ENCODE data around the gene TIE1. TPM values are rescaled to one million over a fixed set of nuclear protein-coding genes. Genes with fewer than 3 reads are reported as not detected.

TIE1 gene
- total and polyA plus RNA-seq, 2 donors (not counting 1 experiment from before 2014, with no cell fraction given): 0.02 TPM; not detected in 1

DNA sequence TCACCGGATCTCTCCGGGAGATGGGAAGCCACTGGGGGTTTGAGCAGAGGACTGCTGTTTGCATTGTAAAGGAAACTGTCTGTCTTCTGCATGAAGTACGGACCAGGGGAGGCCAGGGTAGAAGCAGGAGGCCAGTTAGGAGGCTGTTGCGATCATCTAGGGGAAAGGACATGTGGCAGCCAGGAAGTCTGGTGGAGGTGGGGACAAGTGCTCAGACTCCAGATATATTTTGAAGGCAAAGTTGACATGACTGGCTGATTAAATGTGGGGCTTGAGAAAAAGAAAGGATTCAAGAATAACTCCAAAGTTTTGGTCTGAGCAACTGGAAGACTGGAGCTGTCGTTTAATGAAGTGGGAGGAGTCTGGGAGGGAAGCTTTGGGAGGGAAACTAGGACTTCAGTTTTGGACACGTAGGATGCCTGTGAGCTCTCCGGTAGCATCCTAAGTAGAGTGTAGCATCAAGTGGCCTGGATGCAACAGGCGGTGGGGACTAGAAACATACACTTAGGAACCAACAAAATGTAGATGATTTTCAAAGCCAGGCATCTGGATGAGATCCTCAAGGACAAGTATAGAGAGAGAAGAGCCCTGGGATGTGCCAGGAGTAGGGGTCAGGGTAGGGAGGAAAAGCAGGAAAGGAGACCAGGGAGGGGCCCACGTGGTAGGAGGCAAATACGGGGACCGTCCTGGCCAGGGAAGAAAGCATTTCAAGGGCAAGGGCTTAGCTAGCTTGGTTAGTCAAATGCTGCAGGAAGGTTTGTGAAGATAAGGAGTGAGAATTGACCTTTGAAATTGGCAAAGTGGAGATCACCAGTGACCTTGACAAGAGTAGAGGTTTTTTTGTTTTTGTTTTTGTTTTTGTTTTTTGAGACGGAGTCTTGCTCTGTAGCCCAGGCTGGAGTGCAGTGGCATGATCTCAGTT is 11.7 kb upstream of the TIE1 start:
- H4K20me1 ChIP-seq (ENCODE audit: control insufficient read depth, extremely low read depth, insufficient read depth, low read length): no peaks in the 10 kb centered on the region
- no peak overlapping the region for H2AFZ ChIP-seq (ENCODE audit: low read length)
- H3K27ac ChIP-seq (ENCODE audit: insufficient read depth, low read length): no peak overlapping the region
- no peaks in the 10 kb centered on the region for H3K9me3 ChIP-seq (ENCODE audit: control insufficient read depth, insufficient read depth, low read depth, low read length)
- TF ChIP-seq, protein P1, sequence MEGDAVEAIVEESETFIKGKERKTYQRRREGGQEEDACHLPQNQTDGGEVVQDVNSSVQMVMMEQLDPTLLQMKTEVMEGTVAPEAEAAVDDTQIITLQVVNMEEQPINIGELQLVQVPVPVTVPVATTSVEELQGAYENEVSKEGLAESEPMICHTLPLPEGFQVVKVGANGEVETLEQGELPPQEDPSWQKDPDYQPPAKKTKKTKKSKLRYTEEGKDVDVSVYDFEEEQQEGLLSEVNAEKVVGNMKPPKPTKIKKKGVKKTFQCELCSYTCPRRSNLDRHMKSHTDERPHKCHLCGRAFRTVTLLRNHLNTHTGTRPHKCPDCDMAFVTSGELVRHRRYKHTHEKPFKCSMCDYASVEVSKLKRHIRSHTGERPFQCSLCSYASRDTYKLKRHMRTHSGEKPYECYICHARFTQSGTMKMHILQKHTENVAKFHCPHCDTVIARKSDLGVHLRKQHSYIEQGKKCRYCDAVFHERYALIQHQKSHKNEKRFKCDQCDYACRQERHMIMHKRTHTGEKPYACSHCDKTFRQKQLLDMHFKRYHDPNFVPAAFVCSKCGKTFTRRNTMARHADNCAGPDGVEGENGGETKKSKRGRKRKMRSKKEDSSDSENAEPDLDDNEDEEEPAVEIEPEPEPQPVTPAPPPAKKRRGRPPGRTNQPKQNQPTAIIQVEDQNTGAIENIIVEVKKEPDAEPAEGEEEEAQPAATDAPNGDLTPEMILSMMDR (conservative IDR thresholded peaks at IDR 0.05 in 1 of 2, IDR thresholded peaks at IDR 0.05 in 1 of 2; ENCODE audit: low read depth in 1 of 2, low read length in 2 of 2): no peak
- TF ChIP-seq EZH2 (IDR thresholded peaks at IDR 0.05; ENCODE audit: low read length, missing control alignments): no peak
- H3K4me1 ChIP-seq (ENCODE audit: control insufficient read depth, extremely low read depth, insufficient read depth, low read length): no peaks in the 10 kb centered on the region
- peaks cover 12% of the 10 kb centered on the region for H3K27me3 ChIP-seq (ENCODE audit: control insufficient read depth, insufficient read depth, low read length)
- H3K4me2 ChIP-seq (ENCODE audit: extremely low read depth, insufficient read depth, low read length): no peak overlapping the region
- no peak for DNase-seq (ENCODE audit: low read depth in 2 of 2)
- no peaks in the 10 kb centered on the region for H3K79me2 ChIP-seq (ENCODE audit: control insufficient read depth, insufficient read depth, low read length)
- H3K4me3 ChIP-seq (replicated peaks in 1 of 4; ENCODE audit: control extremely low read depth in 1 of 4, insufficient read depth in 1 of 4, low read depth in 3 of 4, low read length in 4 of 4): no peak overlapping the region
- H3K36me3 ChIP-seq (ENCODE audit: control insufficient read depth, insufficient read depth, low read length): no peaks in the 10 kb centered on the region
- no peak overlapping the region for H3K9ac ChIP-seq (ENCODE audit: insufficient read depth, low read length)

DNA sequence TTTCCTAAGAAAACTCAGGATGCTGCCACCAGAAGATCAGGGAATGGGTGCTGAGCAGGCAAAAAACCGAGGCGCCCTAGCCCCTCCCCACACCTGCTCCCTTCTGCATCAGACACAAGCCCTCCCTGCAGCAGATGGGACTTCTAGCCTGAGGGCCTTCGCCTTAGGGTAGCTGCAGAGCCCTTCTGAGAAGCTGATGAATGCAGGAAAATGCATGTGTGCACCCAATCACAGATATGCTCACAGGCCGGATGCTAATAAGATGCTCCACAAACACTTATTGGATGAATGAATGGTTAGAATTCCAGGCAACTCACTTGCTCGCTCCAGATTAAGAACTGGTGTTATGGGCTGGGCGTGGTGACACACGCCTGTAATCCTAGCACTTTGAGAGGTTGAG is 8.6 kb upstream of the TIE1 start:
- H3K4me1 ChIP-seq (ENCODE audit: control insufficient read depth, extremely low read depth, insufficient read depth, low read length): no peaks in the 10 kb centered on the region
- no peak overlapping the region for H3K27ac ChIP-seq (ENCODE audit: insufficient read depth, low read length)
- no peak overlapping the region for H3K9ac ChIP-seq (ENCODE audit: insufficient read depth, low read length)
- H3K27me3 ChIP-seq (ENCODE audit: control insufficient read depth, insufficient read depth, low read length): peaks cover 12% of the 10 kb centered on the region
- H3K4me2 ChIP-seq (ENCODE audit: extremely low read depth, insufficient read depth, low read length): no peak overlapping the region
- no peaks in the 10 kb centered on the region for H3K79me2 ChIP-seq (ENCODE audit: control insufficient read depth, insufficient read depth, low read length)
- no peak for DNase-seq (ENCODE audit: low read depth in 2 of 2)
- H2AFZ ChIP-seq (ENCODE audit: low read length): no peak overlapping the region
- no peak for TF ChIP-seq EZH2 (IDR thresholded peaks at IDR 0.05; ENCODE audit: low read length, missing control alignments)
- TF ChIP-seq, protein P1 (conservative IDR thresholded peaks at IDR 0.05 in 1 of 2, IDR thresholded peaks at IDR 0.05 in 1 of 2; ENCODE audit: low read depth in 1 of 2, low read length in 2 of 2): no peak
- no peaks in the 10 kb centered on the region for H3K9me3 ChIP-seq (ENCODE audit: control insufficient read depth, insufficient read depth, low read depth, low read length)
- H3K36me3 ChIP-seq (ENCODE audit: control insufficient read depth, insufficient read depth, low read length): no peaks in the 10 kb centered on the region
- H3K4me3 ChIP-seq (replicated peaks in 1 of 4; ENCODE audit: control extremely low read depth in 1 of 4, insufficient read depth in 1 of 4, low read depth in 3 of 4, low read length in 4 of 4): no peak overlapping the region
- H4K20me1 ChIP-seq (ENCODE audit: control insufficient read depth, extremely low read depth, insufficient read depth, low read length): no peaks in the 10 kb centered on the region

DNA sequence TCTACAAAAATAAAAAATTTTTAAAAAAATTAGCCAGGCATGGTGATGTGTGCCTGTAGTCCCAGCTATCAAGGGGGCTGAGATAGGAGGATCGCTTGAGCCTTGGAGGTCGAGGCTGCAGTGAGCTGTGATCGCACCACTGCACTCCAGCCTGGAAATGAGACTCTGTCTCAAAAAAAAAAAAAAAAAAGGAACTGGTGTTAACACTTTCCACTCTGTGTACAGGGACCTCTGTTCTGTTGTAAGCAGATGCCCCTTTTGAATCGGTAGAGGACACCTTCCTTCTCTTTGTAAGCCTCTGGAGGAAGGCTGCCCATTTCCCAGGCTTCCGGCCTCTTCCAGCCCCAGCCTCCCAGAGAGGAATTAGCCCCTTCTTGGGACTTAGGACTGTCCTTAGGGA is 8.1 kb upstream of the TIE1 start:
- TF ChIP-seq, protein P1 (conservative IDR thresholded peaks at IDR 0.05 in 1 of 2, IDR thresholded peaks at IDR 0.05 in 1 of 2; ENCODE audit: low read depth in 1 of 2, low read length in 2 of 2): no peak
- TF ChIP-seq EZH2 (IDR thresholded peaks at IDR 0.05; ENCODE audit: low read length, missing control alignments): no peak
- H3K9me3 ChIP-seq (ENCODE audit: control insufficient read depth, insufficient read depth, low read depth, low read length): no peaks in the 10 kb centered on the region
- no peak for DNase-seq (ENCODE audit: low read depth in 2 of 2)

More for the DNA sequence above, 8.1 kb upstream of the TIE1 start:
- Histone ChIP-seq H3K9ac (ENCODE audit: insufficient read depth, low read length) (no peak overlapping the region), H3K4me3 (replicated peaks in 1 of 4; ENCODE audit: control extremely low read depth in 1 of 4, insufficient read depth in 1 of 4, low read depth in 3 of 4, low read length in 4 of 4) (no peak overlapping the region), H4K20me1 (ENCODE audit: control insufficient read depth, extremely low read depth, insufficient read depth, low read length) (no peaks in the 10 kb centered on the region), H2AFZ (ENCODE audit: low read length) (no peak overlapping the region), H3K27ac (ENCODE audit: insufficient read depth, low read length) (no peak overlapping the region), H3K4me1 (ENCODE audit: control insufficient read depth, extremely low read depth, insufficient read depth, low read length) (no peaks in the 10 kb centered on the region), H3K79me2 (ENCODE audit: control insufficient read depth, insufficient read depth, low read length) (no peaks in the 10 kb centered on the region), H3K36me3 (ENCODE audit: control insufficient read depth, insufficient read depth, low read length) (no peaks in the 10 kb centered on the region), H3K4me2 (ENCODE audit: extremely low read depth, insufficient read depth, low read length) (no peak overlapping the region), H3K27me3 (ENCODE audit: control insufficient read depth, insufficient read depth, low read length) (peaks cover 7% of the 10 kb centered on the region)
